GM12878 (cell line): Measurements from ENCODE around the gene LY9. TPM values are rescaled to one million over a fixed set of nuclear protein-coding genes. Genes with fewer than 3 reads are reported as not detected.

ENCODE experiments used
- IKZF2 ChIP-seq, 2 experiments: fragments of 450-650 bp; IDR thresholded peaks; 2 replicates each; pipeline ENCODE4 v1.6.1; 2017; ENCODE audit warnings: mild to moderate bottlenecking in 2 of 2, moderate library complexity in 2 of 2
- JUND ChIP-seq: IDR thresholded peaks from 2 replicates; pipeline ENCODE4 v1.6.1; 2012; ENCODE audit warnings: low read depth, mild to moderate bottlenecking, low read length, improper control_type of control experiment, moderate library complexity
- NRF1 ChIP-seq: conservative IDR thresholded peaks from 2 replicates; pipeline ENCODE4 v1.6.1; 2011; ENCODE audit warnings: mild to moderate bottlenecking, low read depth, low read length, improper control_type of control experiment
- SREBF2 ChIP-seq: IDR thresholded peaks from 2 replicates; pipeline ENCODE4 v1.6.1; 2012; ENCODE audit warnings: mild to moderate bottlenecking, low read length
- polyA plus RNA-seq, 11 experiments: library from polyadenylated mRNA; depleted of rRNA in 4 of 11; unstranded in 6 of 11; stranded (reverse) in 5 of 11; fragments of >200 nt; fragmentation: Nextera tagmentation in 4 of 11; fragmentation: Illumina TruSeq in 1 of 11; extraction: Ambion mirVana in 4 of 11; extraction: Trizol in 1 of 11; gene quantifications; 1 replicate in 1 of 11; 2 replicates in 10 of 11; pipeline versions ENCODE4 v1.2.1 to v1.2.3, GENCODE V29; 2011 to 2016; ENCODE audit warnings: inconsistent platforms in 2 of 11, missing spikeins in 2 of 11, low read depth in 1 of 11
- total RNA-seq, 4 experiments: library from RNA; depleted of rRNA in 3 of 4; stranded (reverse); fragments of >200 nt in 3 of 4; fragmentation: Illumina TruSeq in 1 of 4; extraction: Trizol in 1 of 4; gene quantifications; 2 replicates each; pipeline versions ENCODE4 v1.2.1 to v1.2.3, GENCODE V29; 2013 to 2021

Gene LY9
- total and polyA plus RNA-seq, 10 of the 15 experiments (the other 5 are each of a cell fraction or from before 2014, with no cell fraction given), result 2.7 to 12.5 (median 9.0) TPM

DNA sequence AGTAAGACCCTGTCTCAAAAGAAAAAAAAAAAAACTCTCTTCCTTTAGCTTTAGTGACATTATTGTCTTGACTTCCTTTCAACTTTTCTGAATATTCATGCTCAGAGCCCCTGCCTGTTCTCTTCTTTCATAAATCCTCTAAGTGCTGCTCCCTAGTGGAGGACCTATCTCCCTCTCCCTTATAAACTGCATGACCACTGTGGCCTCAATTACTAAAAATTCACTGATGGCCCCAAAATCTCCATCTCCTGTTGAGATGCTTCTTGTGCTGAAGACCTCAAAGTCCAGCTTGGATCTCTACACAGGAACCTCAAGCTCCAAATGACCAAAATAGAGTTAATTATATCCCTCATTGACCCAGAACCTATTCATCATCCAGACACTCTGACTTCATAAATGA lies 81.2 kb downstream of the LY9 start (continued):
- TF ChIP-seq JUND (no peak), NRF1 (no peak), SREBF2 (no peak), IKZF2 (IDR thresholded peaks at IDR 0.05) (no peak)

Other genes with a start within 250 kb of the LY9 start
Only the 7 nearest of the 10 such genes appear.
- 12.3 and 15.2 TPM in 2 replicates for gene CD84, start 216.7 kb upstream of the LY9 start, total RNA-seq (2014; rRNA removed)
- 13.8 and 14.5 TPM in 2 replicates for gene CD84, start 216.7 kb upstream of the LY9 start, total RNA-seq (2014; rRNA removed; fragmentation: Illumina TruSeq; extraction: Trizol)
- gene CD84, start 216.7 kb upstream of the LY9 start, total RNA-seq (2021), result 10.4 and 14.2 TPM in 2 replicates
- gene CD84, start 216.7 kb upstream of the LY9 start, polyA plus RNA-seq (2011; rRNA removed), result 18.1 and 20.8 TPM in 2 replicates
- 20.3 and 26.6 TPM in 2 replicates for gene CD84, start 216.7 kb upstream of the LY9 start, polyA plus RNA-seq (2014; fragmentation: Illumina TruSeq; extraction: Trizol)
- 1 to 10 TPM; 3.4 to 6.8 TPM for gene CD84, start 216.7 kb upstream of the LY9 start, polyA plus RNA-seq (2014; fragmentation: Nextera tagmentation; extraction: Ambion mirVana)
- 9.3 and 11.2 TPM in 2 replicates for gene CD84, start 216.7 kb upstream of the LY9 start, polyA plus RNA-seq (2014; rRNA removed)
- gene CD84, start 216.7 kb upstream of the LY9 start, polyA plus RNA-seq (2016; fragmentation: Nextera tagmentation; extraction: Ambion mirVana), result 1 to 10 TPM; 7.5 to 7.9 TPM
- gene SLAMF1, start 149.1 kb upstream of the LY9 start, total RNA-seq (2014; rRNA removed), result 121 and 136 TPM in 2 replicates
- gene SLAMF1, start 149.1 kb upstream of the LY9 start, total RNA-seq (2014; rRNA removed; fragmentation: Illumina TruSeq; extraction: Trizol), result 134 and 145 TPM in 2 replicates
- 125 and 140 TPM in 2 replicates for gene SLAMF1, start 149.1 kb upstream of the LY9 start, total RNA-seq (2021)
- gene SLAMF1, start 149.1 kb upstream of the LY9 start, polyA plus RNA-seq (2011; rRNA removed), result 260 and 289 TPM in 2 replicates
- gene SLAMF1, start 149.1 kb upstream of the LY9 start, polyA plus RNA-seq (2014; fragmentation: Illumina TruSeq; extraction: Trizol), result 134 and 155 TPM in 2 replicates
- 100 to 1,000 TPM; 128 to 145 TPM for gene SLAMF1, start 149.1 kb upstream of the LY9 start, polyA plus RNA-seq (2014; fragmentation: Nextera tagmentation; extraction: Ambion mirVana)
- 154 and 204 TPM in 2 replicates for gene SLAMF1, start 149.1 kb upstream of the LY9 start, polyA plus RNA-seq (2014; rRNA removed)
- 10 to 100 TPM; 87.3 to 89.7 TPM for gene SLAMF1, start 149.1 kb upstream of the LY9 start, polyA plus RNA-seq (2016; fragmentation: Nextera tagmentation; extraction: Ambion mirVana)
- 415 and 499 TPM in 2 replicates for gene CD48, start 84.4 kb upstream of the LY9 start, total RNA-seq (2014; rRNA removed)
- 445 and 463 TPM in 2 replicates for gene CD48, start 84.4 kb upstream of the LY9 start, total RNA-seq (2014; rRNA removed; fragmentation: Illumina TruSeq; extraction: Trizol)
- gene CD48, start 84.4 kb upstream of the LY9 start, total RNA-seq (2021), result 311 and 323 TPM in 2 replicates
- gene CD48, start 84.4 kb upstream of the LY9 start, polyA plus RNA-seq (2011; rRNA removed), result 1,315 and 1,412 TPM in 2 replicates
- 487 and 663 TPM in 2 replicates for gene CD48, start 84.4 kb upstream of the LY9 start, polyA plus RNA-seq (2014; fragmentation: Illumina TruSeq; extraction: Trizol)
- 100 to 1,000 TPM; 667 to 776 TPM for gene CD48, start 84.4 kb upstream of the LY9 start, polyA plus RNA-seq (2014; fragmentation: Nextera tagmentation; extraction: Ambion mirVana)
- gene CD48, start 84.4 kb upstream of the LY9 start, polyA plus RNA-seq (2014; rRNA removed), result 335 and 411 TPM in 2 replicates
- gene CD48, start 84.4 kb upstream of the LY9 start, polyA plus RNA-seq (2016; fragmentation: Nextera tagmentation; extraction: Ambion mirVana), result 100 to 1,000 TPM; 302 to 328 TPM
- 74.4 and 76.2 TPM in 2 replicates for gene SLAMF7, start 56.9 kb upstream of the LY9 start, total RNA-seq (2014; rRNA removed)
- gene SLAMF7, start 56.9 kb upstream of the LY9 start, total RNA-seq (2014; rRNA removed; fragmentation: Illumina TruSeq; extraction: Trizol), result 81.5 and 88.1 TPM in 2 replicates
- gene SLAMF7, start 56.9 kb upstream of the LY9 start, total RNA-seq (2021), result 124 and 133 TPM in 2 replicates
- 275 and 284 TPM in 2 replicates for gene SLAMF7, start 56.9 kb upstream of the LY9 start, polyA plus RNA-seq (2011; rRNA removed)
- 182 and 208 TPM in 2 replicates for gene SLAMF7, start 56.9 kb upstream of the LY9 start, polyA plus RNA-seq (2014; fragmentation: Illumina TruSeq; extraction: Trizol)
- 10 to 100 TPM; 66.6 to 83.4 TPM for gene SLAMF7, start 56.9 kb upstream of the LY9 start, polyA plus RNA-seq (2014; fragmentation: Nextera tagmentation; extraction: Ambion mirVana)
- gene SLAMF7, start 56.9 kb upstream of the LY9 start, polyA plus RNA-seq (2014; rRNA removed), result 118 and 125 TPM in 2 replicates
- gene SLAMF7, start 56.9 kb upstream of the LY9 start, polyA plus RNA-seq (2016; fragmentation: Nextera tagmentation; extraction: Ambion mirVana), result 100 to 1,000 TPM; 102 to 114 TPM
- 0.65 and 0.68 TPM in 2 replicates for gene CD244, start 66.7 kb downstream of the LY9 start, total RNA-seq (2014; rRNA removed)
- gene CD244, start 66.7 kb downstream of the LY9 start, total RNA-seq (2014; rRNA removed; fragmentation: Illumina TruSeq; extraction: Trizol), result 0.60 and 0.67 TPM in 2 replicates
- gene CD244, start 66.7 kb downstream of the LY9 start, total RNA-seq (2021), result 0.35 and 0.80 TPM in 2 replicates
- gene CD244, start 66.7 kb downstream of the LY9 start, polyA plus RNA-seq (2011; rRNA removed), result 13.6 and 17.3 TPM in 2 replicates
- gene CD244, start 66.7 kb downstream of the LY9 start, polyA plus RNA-seq (2014; fragmentation: Illumina TruSeq; extraction: Trizol), result 0.55 and 0.78 TPM in 2 replicates
- gene CD244, start 66.7 kb downstream of the LY9 start, polyA plus RNA-seq (2014; fragmentation: Nextera tagmentation; extraction: Ambion mirVana), result under 1 TPM; 0.24 to 0.37 TPM
- 0.59 and 0.77 TPM in 2 replicates for gene CD244, start 66.7 kb downstream of the LY9 start, polyA plus RNA-seq (2014; rRNA removed)
- 1 to 10 TPM in 1 of 2 experiments, under 1 TPM in 1; 0.90 to 1.2 TPM for gene CD244, start 66.7 kb downstream of the LY9 start, polyA plus RNA-seq (2016; fragmentation: Nextera tagmentation; extraction: Ambion mirVana)
- not detected in 2 replicates for gene ITLN1, start 89.0 kb downstream of the LY9 start, total RNA-seq (2014; rRNA removed)
- gene ITLN1, start 89.0 kb downstream of the LY9 start, total RNA-seq (2014; rRNA removed; fragmentation: Illumina TruSeq; extraction: Trizol), result not detected in 2 replicates
- not detected in 2 replicates for gene ITLN1, start 89.0 kb downstream of the LY9 start, total RNA-seq (2021)
- not detected in 2 replicates for gene ITLN1, start 89.0 kb downstream of the LY9 start, polyA plus RNA-seq (2011; rRNA removed)
- not detected in 2 replicates for gene ITLN1, start 89.0 kb downstream of the LY9 start, polyA plus RNA-seq (2014; fragmentation: Illumina TruSeq; extraction: Trizol)
- not detected for gene ITLN1, start 89.0 kb downstream of the LY9 start, polyA plus RNA-seq (2014; fragmentation: Nextera tagmentation; extraction: Ambion mirVana)
- not detected in 2 replicates for gene ITLN1, start 89.0 kb downstream of the LY9 start, polyA plus RNA-seq (2014; rRNA removed)
- not detected for gene ITLN1, start 89.0 kb downstream of the LY9 start, polyA plus RNA-seq (2016; fragmentation: Nextera tagmentation; extraction: Ambion mirVana)
- gene ITLN2, start 158.6 kb downstream of the LY9 start, total RNA-seq (2014; rRNA removed), result not detected in 2 replicates
- not detected in 2 replicates for gene ITLN2, start 158.6 kb downstream of the LY9 start, total RNA-seq (2014; rRNA removed; fragmentation: Illumina TruSeq; extraction: Trizol)
- gene ITLN2, start 158.6 kb downstream of the LY9 start, total RNA-seq (2021), result not detected in 2 replicates
- gene ITLN2, start 158.6 kb downstream of the LY9 start, polyA plus RNA-seq (2011; rRNA removed), result 0.07 TPM in 1 of 2 replicates, not detected in the other
- gene ITLN2, start 158.6 kb downstream of the LY9 start, polyA plus RNA-seq (2014; fragmentation: Illumina TruSeq; extraction: Trizol), result not detected in 2 replicates
- gene ITLN2, start 158.6 kb downstream of the LY9 start, polyA plus RNA-seq (2014; fragmentation: Nextera tagmentation; extraction: Ambion mirVana), result not detected
- gene ITLN2, start 158.6 kb downstream of the LY9 start, polyA plus RNA-seq (2014; rRNA removed), result not detected in 2 replicates
- not detected for gene ITLN2, start 158.6 kb downstream of the LY9 start, polyA plus RNA-seq (2016; fragmentation: Nextera tagmentation; extraction: Ambion mirVana)